NK-92 (cell line): Measurements from ENCODE around the gene CBFB.
"Not testable (repeated sequence)": the region's sequence is repeated elsewhere in the genome, so short reads cannot be mapped to it uniquely, and the experiment has no call there.

Source experiments
- DNase-seq: peaks from one replicate; lab custom pipeline; 2025; ENCODE audit not compliant: unreplicated experiment; lab: John Stamatoyannopoulos, UW

The CBFB gene

DNA sequence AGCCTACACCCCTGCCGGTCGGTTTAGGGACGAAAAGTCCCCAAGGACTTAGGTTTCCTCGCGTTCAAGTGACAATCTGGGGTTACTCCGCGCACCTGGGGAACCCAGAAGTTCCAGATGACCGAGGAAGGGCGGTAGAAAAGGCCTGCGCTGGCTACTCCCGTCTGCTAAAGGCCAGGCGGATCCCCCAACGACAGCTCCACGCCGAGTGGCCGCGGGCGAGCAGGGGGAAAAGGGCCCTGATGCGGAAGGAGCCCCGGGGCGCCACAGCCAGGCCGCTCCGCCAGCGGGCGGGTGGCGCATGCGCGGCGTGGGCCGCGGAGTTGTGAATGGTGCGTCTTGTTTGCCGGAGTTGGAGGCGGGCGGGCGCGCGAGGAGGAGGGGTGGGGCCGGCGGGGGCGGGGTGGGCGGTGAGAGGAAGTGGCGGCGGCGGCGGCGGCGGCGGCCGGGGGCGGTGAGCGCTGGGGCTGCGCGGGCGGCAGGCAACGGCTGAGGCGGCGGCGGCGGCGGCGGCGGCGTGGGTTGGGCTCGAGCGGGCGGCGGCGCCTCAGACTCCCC, at the start of gene CBFB:
Gene CBFB, plus strand, starts transcription at position 454 of the 558 bp plus-strand sequence. CDS start 259 bp downstream, outside the sequence.
- DNase-seq = peak; percentile 63

DNA sequence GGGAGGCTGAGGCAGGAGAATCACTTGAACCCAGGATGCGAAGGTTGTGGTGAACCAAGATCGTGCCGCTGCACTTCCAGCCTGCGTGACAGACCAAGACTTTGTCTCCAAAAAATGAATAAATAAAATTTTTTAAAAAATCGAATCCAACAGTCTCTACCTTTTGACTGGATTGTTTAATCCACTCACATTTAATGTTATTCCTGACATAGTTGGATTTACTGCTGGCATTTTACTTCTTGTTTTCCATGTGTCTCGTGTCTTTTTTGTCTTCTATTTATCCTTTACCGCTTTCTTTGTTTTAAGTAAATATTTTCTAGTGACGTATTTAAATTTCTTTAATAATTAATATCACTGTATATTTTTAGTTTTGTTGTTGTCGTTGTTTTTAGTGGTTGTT, 45.9 kb upstream of the CBFB start:
- DNase-seq = no peak

DNA sequence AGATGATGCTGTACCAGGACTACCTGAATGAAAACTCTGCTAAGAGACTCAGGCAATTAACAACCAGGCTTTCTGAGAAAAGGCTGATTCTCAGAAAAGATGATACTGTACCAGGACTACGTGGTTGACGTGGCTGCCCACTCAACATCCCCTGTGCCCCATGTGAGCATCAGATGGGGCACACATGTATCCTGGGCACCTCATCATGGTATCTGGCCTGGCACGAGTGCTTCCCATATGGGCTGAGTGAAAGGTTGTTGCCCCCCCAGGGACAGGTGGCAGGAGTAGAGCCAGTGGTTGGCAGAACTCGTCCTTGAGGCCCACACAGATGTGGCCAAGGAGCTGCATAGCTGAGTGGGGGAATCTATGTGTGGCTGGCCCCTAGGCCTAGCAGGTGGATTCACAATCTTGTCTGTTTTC, 44.0 kb upstream of the CBFB start:
- DNase-seq = no peak

DNA sequence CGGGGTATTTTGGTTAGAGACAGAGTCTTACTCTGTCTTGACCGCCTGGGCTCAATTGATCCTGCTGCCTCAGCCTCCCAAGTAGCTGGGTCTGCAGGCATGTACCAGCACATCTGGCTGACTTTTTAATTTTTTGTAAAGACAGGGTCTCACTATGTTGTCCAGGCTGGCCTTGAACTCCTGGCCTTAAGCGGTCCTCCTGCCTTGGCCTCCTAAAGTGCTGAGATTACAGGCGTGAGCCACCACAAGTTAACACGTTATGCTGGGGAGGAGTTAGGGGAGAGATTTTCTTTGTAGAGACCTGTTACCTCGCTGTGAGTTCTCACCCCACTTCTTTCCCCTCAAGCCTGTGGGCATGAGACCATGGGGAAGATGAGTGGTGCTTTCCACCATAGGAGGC, 42.4 kb upstream of the CBFB start:
- DNase-seq = no peak

DNA sequence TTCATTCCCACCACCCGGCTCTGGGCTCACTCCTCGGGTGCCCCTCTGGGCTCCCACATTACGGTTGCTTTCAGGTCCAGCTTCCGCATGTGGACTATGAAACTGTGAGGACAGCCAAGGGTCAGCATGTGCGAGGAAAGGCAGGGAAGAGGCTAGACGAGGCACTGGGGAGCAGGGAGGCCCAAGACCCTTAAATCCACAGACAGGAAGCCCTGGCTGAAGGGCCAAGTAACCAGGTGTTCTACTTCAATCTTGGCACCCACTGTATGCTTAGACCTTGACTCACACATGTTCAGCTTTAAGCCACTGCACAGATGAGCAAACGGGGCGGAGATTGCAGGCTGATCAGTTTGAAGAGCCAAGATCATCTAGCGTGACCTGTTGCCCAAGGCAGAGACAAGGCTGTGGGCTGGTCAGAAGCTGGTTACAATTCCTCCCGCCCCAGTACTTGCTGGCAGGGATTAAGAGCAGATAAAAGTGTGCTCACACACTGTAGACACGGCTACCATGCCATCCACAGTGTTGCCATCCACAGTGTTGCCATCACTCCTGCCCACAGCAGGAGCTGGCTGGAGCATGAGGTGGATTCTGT, 40.7 kb upstream of the CBFB start, which contains the start of gene CES4A:
Gene CES4A, plus strand, starts transcription at position 393 of the 592 bp plus-strand sequence. Its CDS starts 184 bp downstream, at position 577.
- no peak for DNase-seq

DNA sequence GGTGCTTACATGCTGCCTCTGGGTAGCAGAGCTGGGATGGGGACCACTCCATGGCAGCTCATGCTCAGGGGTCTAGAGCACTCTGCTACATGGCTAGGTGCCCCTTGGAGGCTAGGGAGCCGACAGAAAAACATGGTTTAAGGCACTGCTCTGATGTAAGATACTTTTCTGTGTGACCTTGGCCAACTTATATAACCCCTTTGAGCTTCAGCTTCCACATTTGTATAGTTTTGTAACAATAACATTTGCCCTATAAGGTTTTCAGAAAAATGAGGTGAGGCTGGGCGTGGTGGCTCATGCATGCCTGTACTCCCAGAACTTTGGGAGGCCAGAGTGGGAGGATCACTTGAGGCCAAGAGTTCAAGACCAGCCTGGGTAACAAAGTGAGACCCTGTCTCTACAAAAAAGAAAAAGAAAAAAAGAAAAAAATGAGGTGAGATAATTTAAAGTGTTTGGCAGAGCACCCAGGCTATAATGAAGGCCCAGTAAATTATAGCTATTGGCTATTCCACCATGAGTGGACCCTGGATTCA, 37.3 kb upstream of the CBFB start:
- no peak for DNase-seq

DNA sequence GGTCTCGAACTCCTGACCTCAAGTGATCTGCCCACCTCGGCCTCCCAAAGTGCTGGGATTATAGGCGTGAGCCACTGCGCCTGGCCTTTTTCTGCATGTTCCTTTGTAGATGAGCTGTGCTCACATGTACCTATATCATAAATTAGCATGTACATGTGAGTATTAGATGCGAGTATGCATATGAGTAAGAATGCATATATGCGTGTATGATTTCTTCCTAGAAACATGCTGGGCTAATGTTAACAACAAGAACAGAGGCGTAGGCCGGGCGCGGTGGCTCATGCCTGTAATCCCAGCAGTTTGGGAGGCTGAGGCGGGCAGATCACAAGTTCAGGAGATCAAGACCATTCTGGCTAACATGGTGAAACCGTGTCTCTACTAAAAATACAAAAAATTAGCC, 35.4 kb upstream of the CBFB start:
- DNase-seq = not testable (repeated sequence)

DNA sequence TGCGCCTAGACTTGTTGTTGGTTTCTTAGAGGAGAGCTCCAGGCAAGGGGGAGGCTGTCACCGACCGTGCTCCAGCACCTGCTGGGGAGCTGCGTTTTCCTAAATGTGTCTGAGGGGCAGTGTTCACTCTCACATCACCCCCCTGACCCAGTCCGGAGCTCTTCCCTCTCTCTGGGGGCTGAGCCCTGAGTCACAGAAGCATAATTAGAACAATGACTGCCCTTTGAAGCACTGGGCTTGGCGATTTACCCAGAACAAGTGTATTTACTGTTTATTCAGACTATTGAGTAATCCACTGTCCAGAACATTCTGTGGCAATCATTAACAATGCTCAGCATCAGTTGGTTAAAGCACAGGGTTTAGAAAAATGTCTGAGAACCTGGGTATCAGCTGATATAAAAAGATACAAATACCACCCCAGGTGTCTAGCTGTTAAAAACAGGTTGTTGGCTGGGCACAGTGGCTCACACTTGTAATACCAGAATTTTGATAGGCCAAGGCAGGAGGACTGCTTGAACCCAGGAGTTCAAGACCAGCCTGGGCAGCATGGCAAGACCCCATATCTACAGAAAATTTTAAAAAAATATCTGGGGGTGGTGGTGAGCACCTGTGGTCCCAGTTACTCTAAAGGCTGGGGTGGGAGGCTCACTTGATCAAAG, 32.5 kb upstream of the CBFB start:
- no peak for DNase-seq

DNA sequence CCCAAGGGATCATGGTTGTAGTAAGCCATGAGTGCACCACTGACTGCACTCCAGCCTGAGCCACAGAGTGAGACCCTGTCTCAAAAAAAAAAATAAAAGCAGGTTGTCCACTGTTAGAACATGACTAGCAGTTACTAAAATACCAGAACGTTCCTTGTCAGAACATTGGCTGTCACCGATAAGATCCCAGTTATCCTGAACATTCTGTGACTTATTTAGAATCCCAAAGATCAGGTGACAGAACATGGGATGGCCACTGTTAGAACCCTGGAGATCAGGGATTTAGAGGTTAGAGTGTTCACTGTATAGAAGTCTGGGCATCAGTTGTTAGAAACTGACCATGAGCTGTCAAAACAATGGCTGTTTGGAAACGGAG, 32.0 kb upstream of the CBFB start:
- no peak for DNase-seq

DNA sequence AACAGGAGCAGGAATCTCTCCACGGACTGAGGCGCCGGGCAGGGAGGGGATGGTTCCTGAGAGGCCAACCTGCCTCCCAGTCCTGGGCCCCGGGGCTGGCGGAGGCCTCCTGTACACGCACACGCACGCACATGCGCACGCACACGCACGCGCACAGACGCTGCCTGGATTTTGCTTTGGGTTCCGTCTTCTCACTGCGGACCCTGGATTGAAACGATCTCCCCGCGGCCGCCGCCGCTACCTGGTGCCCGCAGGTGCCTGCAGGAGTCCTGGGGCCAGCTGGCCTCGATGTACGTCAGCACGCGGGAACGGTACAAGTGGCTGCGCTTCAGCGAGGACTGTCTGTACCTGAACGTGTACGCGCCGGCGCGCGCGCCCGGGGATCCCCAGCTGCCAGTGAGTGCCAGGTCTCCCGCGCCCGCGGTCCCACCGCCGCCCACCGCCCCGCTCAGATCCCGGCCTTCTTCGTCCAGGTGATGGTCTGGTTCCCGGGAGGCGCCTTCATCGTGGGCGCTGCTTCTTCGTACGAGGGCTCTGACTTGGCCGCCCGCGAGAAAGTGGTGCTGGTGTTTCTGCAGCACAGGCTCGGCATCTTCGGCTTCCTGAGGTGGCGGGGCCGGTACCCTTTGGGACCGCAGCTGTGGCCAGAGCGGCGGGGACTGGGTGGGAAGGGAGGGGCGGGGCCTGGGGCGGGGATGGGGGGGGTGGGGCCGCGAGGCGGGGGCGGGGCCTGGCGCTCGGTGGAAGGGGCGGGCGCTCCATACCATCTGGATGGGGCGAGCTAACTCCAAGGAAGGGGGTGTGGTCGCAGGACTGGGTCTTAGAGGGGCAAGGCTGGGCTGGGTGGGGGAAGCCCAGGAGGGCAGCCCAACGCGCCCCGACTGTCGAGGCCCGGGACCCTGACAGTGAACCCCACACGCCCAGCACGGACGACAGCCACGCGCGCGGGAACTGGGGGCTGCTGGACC, 28.3 kb upstream of the CBFB start:
- DNase-seq = no peak

DNA sequence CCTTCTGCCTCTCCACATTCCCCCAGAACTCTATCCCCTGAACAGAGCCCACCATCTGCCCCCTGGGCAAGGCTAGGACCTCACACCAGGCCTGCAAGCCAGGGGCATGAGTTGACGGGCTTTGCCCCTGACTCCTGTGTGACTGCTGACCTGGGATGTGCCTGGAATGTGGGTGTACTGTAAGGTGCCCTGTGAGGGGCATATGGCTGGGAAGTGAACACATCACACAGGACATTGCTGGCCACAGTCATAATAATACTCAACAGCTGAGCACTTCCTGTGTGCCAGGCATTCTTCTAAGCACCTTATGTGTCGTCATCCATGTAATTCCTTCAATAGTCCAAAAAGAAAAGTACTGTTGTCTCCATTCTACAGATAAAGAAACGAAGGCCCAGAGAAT, 27.2 kb upstream of the CBFB start:
- DNase-seq = no peak

DNA sequence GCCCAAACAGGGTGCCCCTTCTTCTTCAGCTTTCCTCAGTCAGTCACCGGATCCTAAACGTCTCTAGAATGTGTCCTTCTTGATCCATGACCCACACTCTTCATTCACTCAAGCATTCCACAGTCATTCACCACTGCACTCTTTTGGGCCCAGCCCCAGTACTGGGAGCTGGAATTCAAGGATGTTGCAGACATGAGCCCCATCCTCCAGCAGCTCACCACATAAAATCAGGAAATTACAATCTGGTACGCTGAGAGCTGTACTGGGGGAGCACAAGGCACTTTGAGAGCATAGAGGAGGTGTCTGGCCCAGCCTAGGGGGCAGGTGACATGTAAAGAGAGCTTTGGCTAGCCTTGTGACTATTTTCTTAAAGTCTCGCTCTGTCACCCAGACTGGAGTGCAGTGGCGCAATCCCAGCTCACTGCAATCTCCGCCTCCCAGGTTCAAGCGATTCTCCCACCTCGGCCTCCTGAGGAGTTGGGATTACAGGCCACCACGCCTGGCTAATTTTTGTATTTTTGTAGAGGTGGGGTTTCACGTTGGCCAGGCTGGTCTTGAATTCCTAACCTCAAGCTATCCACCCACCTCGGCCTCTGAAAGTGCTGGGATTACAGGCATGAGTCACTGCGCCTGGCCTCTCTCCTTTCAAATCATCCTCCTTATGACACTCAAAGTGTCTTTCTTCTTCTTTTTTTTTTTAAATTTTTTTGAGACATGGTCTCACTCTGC, 21.9 kb upstream of the CBFB start:
- DNase-seq = no peak

DNA sequence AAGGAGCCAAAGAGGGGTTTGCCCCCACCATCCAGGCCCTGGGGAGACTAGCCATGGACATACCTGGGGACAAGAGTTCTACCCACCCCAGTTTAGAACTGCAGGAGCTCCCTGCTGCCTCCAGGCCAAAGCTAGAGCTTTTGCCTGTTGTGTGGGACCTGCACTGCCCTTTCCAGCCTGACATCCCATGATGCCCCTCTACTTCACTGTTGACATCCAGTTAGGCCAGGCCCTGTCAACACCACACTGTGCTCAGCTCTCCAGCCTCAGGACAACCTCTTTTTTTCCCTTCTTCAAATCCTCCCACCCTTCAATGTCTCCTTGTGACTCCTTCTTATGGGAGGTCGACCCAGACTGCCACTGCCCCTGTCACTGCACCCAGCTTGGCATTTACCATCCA, 19.8 kb upstream of the CBFB start:
- DNase-seq = no peak

DNA sequence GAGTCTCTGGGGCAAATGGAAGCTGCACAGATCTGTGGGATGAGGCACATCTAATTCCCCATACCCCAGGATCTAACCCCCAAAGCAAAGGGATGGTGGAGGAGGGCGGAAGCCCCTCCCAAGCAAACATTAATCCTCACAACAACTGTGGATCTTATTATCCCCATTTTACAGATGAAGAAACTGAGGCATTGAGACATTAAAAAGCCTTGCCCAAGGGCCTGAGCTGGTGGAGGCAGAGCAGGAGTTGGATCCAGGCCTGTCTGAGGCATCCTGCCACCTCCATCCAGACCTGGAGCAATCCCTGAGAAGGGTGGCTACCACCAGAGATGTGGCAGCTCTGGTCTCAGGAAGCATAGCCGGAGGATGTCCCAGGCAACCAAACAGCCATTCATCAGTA, 17.7 kb upstream of the CBFB start:
- DNase-seq = no peak

DNA sequence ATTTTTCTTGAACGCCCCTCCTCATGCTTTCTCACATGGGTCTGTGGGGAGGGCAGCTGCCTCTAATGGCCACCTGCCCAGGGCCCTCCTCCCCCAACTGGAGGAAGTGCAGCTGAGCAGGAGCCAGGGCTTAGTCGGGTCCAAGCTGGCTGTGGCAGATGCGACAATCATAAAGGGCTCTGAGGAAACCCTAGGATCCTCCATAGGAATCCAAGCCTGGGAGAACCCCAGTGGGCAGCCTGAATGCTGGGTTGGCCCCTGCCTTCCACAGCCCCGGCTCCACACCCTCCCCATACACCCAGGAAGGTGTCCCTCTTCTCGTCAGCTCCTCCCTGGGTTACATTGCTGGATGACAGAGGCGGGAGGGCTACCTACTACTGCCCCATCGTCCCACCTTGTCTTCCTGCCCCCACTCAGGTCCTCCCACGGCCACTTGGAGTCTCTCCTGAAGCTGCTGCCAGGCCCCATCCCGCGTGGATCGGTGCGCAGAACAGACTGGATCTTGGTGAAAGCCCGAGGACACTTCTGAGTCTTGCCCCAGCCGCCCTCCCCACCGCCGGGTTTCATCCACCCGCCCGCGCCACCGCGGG, 15.6 kb upstream of the CBFB start:
- no peak for DNase-seq

DNA sequence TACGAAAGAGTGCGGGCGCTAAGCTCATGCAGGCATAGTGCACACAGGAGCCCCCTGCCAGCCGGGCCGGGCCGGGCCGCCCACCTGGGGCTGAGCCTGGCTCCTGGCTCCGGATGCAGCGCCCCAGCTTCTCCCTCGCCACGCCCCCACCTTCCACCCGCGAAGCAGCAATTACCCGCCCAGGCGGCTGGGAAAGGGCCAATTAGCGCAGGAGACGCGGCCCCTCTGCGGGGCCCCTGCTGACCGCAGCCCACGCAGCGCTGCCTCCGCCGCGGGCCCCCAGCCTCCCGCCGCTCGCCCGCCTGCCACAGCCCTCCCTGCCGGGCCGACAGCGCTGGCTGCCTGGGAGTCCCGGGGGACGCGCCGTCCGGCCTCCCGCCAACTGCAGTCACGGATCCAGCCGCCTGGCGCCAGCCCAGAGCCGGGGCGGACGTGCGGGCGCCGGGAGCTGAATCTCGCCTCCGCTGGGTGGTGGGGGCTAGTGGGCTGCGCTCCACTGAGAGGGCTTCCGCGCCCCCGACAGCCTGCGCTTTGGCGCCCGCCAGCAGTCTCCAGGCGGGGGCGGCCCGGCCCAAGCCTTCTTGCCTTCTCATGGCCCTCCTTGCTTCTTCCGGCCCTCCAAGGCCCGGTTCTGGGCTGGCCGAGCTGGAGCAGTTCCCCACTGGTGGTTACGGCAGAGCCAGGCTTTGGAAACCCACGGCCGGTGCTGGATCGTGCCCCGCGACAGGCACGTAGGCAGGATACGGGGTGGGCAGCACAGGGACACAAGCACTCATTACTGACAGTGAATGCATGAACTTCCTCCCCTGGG, 14.9 kb upstream of the CBFB start:
- DNase-seq = no peak

DNA sequence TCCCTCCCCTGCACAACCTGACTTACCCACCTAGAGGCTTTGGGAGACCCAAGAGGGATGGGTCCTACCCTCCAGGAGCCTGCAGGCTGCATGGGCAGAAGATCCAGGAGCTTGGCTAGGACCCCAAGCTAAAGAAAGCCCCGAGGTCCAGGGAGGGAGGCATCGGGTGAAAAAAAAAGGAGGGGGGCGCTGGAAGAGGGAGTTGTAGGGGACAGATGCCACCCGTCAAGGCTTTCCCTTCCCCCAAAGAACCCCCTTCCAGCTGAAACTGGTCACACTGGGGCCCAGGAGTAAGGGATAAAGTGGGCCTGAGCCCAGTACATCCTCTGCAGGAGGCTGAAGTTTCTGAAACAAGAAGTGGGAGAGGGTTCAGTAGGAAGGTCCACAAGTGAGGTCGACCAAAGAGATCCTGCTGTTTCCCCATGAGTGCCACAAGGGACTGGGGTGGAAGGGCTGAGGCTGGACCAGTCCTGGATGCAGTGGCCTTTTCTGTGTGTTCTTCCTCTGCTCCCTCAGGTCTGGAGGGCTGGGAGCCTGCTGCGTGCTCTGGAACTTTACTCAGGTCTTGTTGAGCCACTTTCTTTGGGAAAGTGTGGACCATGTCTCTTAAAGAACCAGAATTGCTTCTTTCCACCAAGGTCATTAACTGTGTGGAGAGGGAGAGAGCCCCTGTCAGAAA, 14.2 kb upstream of the CBFB start:
- DNase-seq = no peak

DNA sequence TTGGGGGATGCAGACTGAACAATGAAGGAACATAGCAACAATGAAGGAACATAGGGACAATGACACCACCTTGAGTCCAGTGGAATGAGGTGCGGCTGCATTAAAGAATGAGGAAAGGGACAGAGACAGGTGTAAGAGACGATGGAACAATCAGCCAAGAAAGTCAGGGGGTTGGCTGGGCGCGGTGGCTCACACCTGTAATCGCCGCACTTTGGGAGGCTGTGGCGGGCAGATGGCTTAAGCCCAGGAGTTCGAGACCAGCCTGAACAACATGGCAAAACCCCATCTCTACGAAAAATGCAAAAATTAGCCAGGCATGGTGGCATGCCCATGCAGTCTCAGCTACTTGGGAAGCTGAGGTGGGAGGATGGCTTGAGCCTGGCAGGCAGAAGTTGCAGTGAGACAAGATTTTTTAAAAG, 13.6 kb upstream of the CBFB start:
- DNase-seq = no peak

DNA sequence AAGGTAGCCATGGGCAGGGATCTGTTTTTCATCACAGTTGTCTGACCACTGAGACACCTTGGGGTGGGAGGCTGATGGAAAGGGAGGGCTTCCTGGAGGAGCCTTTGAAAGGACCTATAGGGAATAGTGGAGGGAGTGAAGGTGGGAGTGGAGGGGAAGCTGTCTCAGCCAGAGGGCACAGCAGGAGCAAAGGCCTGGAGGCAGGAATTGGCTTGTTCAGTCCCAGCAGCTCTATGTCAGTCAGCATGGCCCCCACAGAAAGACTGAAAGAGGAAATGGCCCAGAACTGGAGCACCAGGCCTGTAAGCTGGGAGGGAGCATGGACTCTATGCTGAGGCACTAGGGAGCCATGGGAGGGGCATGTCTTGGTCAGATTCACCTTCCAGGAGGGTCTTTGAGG, 12.8 kb upstream of the CBFB start:
- no peak for DNase-seq
